Endometrium (tissue), 2 donors: ENCODE data around the gene ATP5F1A.
A peak's percentile ranks its signal among the peaks of the same experiment; 100 is the strongest.

Source experiments
- FAIRE-seq: peaks from 2 replicates; lab custom pipeline; 2012; peaks lifted over from hg19 to GRCh38; lab: Jason Lieb, UNC
- donor health status: control.
- donor health status: control.

Gene ATP5F1A

DNA sequence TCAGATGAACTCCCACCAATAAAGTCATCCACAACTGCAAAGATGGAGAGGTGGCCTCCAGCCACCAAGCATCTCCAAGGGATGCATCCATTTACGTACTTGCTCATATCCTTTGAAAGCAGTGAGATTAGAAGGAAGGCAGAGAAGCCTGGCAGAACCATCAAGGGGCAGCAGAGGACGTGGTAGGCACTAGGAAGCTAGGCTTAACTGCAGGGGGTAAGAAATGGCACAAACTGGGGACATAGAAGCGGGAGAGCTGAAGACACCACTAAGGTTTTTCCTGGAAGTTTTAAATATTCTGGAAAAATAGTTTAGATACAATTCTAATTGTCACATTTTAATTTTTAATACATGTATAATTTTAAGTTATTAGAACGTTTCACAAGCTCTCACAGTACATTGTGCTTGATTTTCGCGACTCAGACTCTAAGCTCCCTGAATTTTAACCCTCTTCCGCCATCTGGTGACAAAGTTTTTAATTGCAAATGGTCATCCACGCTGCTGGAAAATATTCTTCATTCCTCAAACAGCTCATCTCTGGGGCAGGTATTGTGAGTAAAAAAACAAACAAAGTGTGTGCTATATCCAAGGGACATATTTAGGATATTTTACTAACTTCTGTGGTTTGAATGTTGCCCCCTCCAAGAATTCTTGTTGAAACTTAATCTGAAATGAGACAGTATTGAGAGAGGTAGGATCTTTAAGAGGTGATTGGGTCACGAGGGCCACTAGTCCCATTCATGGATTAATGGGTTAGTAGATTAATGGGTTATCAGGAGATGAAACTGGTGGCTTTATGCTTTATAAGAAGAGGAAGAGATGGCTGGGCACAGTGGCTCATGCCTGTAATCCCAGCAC, 24.4 kb downstream of the ATP5F1A start:
- peak; percentile 97 for FAIRE-seq

GRCh38 chr18:46072959-46073358, 25.1 kb downstream of the ATP5F1A start:
- FAIRE-seq = no peak

DNA sequence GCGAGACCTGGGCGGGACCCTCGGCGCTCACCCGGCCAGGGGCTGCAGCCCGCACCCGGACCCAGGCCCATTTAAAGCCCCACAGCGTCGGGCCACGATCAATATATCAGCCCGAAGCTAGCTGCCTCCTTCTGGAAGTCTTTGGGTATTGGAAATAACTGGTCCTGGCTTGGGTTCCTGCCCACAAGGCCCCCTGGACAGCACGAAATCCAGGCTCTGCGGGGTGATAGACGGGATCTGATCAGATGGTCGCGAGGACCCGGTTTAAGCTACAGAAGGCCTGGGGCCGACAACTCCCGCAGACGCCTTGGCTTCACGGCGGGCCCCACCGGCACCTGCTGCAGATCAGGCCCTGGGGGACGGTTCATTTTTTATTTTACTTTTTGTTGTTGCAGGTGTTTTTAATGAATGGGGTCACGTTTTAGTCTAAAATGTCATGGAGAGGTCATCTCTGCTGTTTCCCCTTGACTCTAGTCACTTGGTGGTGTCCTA, 25.7 kb downstream of the ATP5F1A start:
- no peak for FAIRE-seq

- no peak for FAIRE-seq
Measured at GRCh38 chr18:46071653-46072375, 26.3 kb downstream of the ATP5F1A start, which contains the start of gene PSTPIP2. Gene PSTPIP2 (minus strand): TSS chr18:46072260. CDS start chr18:46072188, 72 bp downstream.

GRCh38 chr18:46070815-46071652, 27.1 kb downstream of the ATP5F1A start:
- FAIRE-seq = no peak

DNA sequence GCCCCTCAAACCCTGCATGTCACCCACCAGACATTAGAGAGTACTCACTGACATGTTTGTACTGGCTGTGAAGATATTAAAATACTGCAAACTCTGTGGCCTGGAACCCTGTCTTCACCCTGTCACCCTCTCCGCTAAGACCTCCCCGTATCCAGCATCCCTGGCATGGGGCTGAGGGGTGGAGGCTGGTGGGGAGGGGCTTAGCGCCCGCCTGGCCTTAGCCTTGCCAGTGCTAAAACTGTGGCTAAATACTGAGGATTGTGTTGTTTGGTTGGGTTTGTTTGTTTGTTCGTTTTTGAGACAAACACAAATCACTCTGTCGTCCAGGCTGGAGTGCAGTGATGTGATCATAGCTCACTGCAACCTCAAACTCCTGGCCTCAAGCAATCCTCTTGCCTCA, 27.9 kb downstream of the ATP5F1A start:
- FAIRE-seq = no peak

- no peak for FAIRE-seq
Measured at GRCh38 chr18:46069524-46069923, 28.6 kb downstream of the ATP5F1A start.

GRCh38 chr18:46068763-46069162, 29.3 kb downstream of the ATP5F1A start:
- FAIRE-seq = no peak

DNA sequence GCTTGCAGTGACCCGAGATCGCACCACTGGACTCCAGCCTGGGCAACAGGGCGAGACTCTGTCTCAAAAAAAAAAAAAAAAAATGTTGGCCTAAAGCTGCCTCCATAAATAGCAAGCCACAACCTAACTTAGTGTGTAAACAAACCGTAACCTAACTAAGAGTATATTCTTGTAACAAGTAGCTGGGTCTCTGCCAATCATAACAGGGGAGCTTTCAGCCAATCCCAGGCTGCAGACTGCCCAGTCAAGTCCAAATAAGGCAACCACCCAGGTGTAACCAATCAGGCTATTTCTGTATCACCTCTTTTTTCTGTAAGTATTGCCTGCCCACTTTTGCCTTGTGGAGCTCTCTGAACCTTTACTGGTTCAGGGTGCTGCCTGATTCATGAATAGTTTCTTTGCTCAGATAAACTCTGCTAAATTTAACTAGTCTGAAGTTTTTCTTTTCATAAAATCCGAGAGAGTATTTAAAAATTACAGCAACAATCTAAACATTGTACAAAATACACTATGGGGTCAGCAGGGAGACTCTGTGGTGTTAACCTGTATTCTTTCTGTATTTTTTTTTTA, 30.6 kb downstream of the ATP5F1A start:
- FAIRE-seq = no peak

DNA sequence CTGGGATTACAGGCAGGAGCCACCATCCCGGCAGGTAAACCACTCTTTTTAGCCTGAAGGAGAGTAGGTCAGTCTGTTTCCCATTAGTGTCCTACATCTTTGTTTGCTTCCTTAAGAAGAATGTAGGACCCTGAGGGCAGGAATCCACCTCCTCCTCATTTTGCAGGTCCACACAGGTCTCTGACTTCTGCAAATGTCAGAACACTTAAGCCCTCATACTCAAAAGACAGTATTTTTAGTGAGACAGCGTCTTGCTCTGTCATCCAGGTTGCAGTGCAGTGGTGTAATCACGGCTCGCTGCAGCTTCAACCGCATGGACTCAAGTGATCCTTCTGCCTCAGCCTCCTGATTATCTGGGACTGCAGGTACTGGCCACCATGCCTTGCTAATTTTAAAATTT, 35.3 kb downstream of the ATP5F1A start:
- no peak for FAIRE-seq

DNA sequence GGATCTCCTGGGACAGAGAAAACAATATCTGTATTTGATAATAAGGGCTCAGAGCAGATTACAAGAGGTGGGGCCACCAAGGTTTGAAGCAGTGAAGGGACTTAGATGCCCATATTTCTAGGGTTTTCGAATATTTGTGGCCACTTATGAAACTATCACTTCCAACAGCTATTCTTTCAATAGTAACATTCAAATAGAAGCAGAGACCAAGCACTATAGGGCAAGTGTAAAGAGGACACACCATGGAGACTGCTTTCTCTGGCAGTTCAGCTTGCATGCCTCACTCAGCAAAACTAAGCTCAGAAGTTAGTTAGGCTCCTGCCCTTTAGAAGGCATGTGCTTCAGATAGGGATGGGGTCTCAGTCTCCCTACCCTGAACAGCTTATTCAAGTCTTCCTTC, 36.3 kb downstream of the ATP5F1A start:
- FAIRE-seq = no peak

GRCh38 chr18:46061387-46061786, 36.7 kb downstream of the ATP5F1A start:
- FAIRE-seq = no peak

GRCh38 chr18:46060359-46060841, 37.7 kb downstream of the ATP5F1A start:
- no peak for FAIRE-seq

- FAIRE-seq = no peak
Measured at GRCh38 chr18:46055838-46056230, 42.3 kb downstream of the ATP5F1A start.

DNA sequence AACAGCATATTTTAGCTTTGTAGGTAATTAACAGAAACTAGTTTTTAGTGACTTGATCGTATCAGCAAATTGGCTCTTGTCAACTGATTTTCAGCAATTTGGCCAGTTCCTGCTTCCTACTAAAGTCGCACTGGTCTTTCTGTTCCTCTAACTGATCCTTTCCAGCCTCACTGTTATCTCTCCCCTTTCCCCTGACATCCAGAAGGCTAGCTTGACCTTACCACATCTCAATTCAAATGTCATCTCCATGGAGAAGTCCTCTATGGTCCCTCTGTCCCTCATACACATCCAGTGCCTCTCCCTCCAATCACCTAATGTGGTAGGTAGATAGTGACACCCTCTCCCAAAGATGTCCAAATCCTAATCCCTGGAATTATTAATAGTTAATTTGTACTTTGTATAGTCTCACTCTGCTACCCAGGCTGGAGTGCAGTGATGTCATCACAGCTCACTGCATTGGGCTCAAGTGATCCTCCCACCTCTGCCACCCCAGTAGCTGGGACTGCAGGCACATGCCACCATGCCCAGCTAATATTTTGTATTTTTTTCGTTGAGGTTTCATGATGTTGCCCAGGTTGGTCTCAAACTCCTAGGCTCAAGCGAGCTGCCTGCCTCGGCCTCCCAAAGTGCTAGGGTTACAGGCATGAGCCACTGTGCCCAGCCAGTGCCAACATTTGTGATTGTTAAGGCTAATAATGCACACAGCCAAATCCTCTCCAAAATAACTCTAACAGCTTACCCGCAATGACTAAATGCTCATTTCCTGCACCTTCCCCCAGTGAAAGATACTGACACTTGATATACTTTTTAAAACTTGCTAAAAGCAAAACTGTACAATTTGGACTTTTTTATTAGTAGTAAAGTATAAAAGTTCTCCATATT, 42.9 kb downstream of the ATP5F1A start:
- no peak for FAIRE-seq

DNA sequence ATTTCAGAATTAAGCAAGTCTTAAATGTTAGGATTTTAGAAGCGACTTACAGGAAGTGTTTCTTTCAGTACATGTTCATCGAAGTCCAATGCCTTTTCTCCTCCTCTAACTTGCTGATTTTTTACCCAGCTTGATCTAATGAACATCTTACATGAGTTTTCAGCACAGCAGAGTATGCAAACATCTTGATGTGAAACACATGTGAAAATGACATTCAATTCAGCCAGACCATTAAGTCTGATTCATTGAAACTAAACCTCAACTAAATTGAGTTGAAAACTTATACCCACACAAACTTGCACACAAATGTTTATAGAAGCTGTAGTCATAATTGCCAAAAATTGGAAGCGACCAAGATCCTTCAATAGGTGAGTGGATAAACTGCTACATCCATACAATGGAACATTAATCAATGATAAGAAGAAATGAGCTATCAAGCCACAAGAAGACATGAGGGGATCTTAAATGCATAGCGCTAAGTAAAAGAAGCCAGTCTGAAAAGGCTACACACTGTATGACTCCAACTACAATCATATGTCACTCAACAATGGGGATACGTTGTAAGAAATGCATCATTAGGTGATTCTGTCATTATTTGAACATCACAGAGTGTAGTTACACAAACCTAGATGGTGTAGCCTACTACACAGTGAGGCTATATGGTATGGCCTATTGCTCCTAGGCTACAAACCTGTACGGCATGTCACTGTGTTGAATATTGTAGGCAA, 44.6 kb downstream of the ATP5F1A start:
- no peak for FAIRE-seq

DNA sequence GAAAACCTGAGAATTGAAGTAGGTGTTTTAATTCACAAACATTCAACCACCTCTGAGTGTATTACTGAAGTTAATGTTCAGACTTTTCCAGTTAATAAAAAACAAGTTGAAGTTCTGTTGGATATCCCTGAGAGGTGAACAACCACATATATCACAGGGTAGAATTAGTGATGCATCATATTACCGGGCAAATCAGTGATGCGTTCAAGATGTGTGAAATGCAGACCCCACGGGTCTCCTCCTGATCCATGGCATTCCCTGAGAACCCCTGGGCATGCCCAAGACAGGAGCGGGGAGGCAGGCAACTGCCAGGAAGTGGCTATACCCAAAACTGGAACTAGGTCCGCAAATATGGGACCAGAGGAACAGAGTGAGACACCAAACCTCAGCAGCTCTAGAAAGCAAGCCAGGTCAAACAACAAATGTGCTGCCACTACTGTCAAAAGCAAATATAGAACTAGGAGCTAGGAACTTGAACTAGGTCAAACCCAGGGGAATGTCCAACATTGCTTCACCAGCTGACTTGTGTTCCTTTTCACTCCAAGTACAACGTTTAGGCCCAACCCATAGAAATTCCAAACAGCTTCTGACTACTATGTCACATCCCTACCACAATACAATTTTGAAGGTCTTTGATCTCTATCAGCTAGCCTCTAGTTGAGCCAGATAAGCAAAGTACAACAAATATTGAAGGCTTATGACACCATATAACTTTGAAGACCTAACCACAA, 46.2 kb downstream of the ATP5F1A start:
- no peak for FAIRE-seq

DNA sequence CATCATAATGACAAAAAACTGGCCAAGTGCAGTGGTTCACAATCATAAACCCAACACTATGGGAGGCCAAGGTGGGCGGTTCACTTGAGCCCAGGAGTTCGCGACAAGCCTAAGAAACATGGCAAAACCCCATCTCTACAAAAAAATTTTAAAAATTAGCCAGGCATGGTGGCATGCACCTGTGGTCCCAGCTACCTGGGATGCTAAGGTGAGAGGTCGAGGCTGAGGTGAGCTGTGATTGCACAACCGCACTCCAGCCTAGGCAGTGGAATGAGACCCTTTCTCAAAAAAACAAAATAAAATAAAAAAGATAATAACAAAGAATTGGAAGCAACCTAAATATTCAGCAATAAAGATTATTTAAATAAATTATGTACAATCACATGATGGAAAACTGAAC, 47.8 kb downstream of the ATP5F1A start:
- no peak for FAIRE-seq

GRCh38 chr18:46048641-46049040, 49.5 kb downstream of the ATP5F1A start:
- no peak for FAIRE-seq
